Activated naive CD4-positive, alpha-beta T cell treated with Interleukin-2 at 50 U/mL for 16 hours (primary cell): ENCODE data around the gene POLR1D.
A peak's percentile ranks its signal among the peaks of the same experiment; 100 is the strongest.
"Not testable (repeated sequence)": the region's sequence is repeated elsewhere in the genome, so short reads cannot be mapped to it uniquely, and the experiment has no call there.

Experiments used
- DNase-seq: peaks from one replicate; pipeline ENCODE4 v3.0.0-alpha.2; 2020

The POLR1D gene

DNA sequence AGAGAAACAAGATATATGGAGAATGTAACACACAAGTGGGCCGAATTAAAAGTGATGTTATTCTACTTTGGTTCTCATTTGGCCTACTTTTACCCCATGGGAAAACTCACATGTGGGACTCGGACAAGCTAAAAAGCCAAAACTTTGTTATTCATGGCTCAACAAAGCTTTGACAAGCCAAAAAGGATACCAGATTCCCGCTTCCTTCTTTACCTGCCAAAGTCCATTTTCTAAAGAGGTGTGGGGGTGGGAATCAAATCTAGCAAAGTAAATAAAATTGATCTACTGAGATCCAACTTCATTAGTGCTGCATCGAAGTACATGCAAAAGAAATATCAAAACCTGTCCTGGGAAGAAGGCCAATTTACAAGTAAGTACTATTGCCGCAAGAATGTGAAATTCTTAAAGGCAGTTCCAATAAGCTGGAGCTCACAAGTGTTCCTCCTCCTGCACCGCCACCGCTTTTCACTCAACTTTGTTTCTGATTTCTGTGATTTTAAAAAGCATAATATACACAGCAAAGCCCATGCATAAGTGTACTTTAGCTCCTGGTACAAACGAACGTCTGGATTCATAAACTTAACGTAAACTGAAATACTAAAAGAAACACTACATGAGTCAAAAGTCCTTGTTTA is 2.5 kb upstream of the POLR1D start:
- DNase-seq = no peak

DNA sequence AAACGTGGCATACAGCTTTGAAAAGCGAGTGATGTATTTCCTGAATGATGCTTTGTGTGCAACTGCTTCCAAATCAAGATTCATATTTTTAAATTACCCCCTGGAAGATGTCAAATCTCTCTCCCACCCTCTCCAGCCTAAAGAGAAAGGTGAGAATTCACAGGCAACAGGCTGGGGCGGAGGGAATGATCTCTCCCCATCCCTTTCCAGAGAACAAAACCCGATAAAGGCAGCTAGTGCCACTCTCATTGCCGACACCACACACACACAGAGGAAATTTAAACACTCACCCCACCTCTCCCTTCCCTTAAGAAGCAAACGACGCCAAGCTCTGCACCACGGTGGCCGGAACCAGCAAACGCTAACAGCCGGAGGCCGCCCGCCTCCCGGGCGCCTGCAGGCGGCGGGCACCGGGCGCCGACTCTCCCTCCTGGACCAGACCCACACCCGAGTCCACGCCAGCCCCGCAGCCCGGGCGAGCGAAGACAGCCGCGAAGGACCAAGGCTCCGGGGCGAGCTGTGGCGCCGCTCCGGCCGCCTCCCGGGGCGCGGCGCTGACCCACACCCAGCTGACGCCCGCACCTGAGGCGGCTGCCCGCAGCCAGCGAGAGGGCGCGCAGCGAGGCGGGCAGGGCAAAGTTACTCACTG is 1.8 kb upstream of the POLR1D start:
- DNase-seq = peak; percentile 46

DNA sequence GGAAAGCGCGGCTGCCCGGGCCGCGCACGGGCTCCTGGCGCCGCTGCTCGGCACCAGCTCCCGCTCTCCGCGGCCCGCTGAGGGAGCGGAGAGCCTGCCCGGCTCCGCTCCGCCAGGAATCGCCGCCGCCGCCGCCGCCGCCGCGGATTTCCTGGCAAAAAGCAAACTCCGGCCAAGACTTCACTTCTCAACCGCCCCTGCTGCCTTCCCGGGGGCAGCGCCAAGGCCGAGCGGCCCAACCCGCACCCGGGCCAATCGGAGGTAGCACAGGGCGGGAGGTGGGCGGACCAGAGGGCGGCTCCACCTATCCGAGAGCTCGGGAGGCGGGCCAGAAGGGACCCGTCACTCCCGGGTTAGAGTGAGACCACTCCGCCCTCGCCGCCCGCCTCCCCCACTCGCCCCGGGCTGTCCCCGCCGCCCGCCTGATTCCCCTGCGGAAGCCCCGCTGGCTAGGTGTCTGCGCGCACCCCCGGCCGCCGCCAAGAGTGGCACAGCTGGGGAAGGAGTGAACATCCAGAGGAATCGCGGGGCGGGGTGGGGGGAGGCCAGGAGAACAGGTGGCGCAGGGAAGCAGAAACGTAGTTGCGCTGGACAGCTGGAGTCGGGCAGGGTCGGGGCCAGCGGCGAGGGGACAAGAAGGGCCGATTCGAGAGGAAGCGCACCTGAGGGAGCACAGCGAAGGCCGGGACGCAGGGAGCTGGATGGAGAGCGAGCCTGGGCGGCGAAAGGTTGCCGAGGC is 1.1 kb upstream of the POLR1D start, which contains the start of gene LNX2:
Gene LNX2, minus strand, starts transcription at position 153 of the 739 bp plus-strand sequence. CDS start 38,826 bp downstream, outside the sequence.
- DNase-seq = peak; percentile 98

GRCh38 chr13:27621116-27621365 is 651 bp upstream of the POLR1D start:
- DNase-seq = no peak

GRCh38 chr13:27622102-27622820 is 569 bp downstream of the POLR1D start:
- no peak for DNase-seq

DNA sequence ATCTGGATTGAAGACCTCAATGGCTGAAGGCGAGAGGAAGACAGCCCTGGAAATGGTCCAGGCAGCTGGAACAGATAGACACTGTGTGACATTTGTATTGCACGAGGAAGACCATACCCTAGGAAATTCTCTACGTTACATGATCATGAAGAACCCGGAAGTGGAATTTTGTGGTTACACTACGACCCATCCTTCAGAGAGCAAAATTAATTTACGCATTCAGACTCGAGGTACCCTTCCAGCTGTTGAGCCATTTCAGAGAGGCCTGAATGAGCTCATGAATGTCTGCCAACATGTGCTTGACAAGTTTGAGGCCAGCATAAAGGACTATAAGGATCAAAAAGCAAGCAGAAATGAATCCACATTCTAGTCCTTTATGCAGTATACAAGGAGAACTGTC is 1.2 kb downstream of the POLR1D start:
- DNase-seq = no peak

DNA sequence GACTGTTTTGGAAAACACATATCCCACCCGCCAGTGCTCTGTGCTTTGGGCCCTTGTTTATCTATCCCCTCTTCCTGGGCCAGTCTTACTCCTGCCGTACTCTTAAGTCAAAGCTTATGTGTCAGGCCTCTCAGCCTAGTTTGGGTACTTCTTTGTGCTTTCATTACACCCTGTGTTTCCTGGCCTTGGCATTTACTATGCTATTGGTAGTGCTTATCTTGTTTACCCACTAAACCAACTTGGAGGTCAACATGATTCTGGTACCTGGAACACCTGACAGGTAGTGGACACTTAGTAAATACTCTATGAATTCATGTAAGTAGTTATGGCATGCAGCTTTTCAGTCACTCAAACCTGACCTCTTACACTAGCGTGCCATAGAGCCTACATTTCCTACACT is 2.4 kb downstream of the POLR1D start:
- DNase-seq = no peak

DNA sequence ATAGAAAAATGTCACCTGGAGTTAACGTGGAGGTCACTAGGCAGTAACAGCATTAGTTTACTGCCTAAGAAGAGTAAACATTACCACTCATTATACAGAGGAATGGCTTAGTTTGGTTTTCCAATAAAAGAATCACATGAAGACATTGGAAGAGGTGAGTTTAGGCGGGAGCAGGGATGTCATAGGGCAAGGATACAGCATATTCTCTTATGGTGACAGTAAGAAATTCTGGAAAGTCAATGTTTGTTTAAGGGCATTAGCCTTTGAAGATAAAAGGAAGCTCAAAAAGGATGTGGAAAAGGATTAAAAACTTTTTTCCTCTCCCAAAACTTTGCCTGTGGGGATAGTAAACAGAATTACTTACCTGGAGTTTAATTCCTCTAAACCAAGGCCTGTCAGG is 4.1 kb downstream of the POLR1D start:
- no peak for DNase-seq

DNA sequence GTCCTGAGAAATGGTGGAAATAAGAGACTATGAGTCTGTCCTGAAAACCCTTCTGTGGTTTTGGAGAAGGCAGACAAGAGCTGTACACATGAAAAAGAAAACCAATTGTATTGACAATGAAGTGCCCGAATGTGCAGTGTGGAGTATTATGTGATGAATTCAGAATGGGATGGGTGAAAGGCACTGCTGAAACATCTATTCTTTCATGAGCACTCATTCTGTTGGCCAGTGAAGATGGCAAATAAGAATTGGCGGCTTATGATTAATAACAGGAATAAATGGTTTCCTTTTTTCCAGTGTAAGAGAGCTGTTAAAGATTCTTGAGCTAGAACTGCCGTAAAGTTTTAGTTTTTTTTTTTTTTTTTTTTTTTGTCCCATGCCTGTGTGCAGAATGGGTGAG is 5.7 kb downstream of the POLR1D start:
- DNase-seq = no peak

- DNase-seq = no peak
These were observed 6.4 kb downstream of the POLR1D start for GRCh38 chr13:27628081-27628480.

DNA sequence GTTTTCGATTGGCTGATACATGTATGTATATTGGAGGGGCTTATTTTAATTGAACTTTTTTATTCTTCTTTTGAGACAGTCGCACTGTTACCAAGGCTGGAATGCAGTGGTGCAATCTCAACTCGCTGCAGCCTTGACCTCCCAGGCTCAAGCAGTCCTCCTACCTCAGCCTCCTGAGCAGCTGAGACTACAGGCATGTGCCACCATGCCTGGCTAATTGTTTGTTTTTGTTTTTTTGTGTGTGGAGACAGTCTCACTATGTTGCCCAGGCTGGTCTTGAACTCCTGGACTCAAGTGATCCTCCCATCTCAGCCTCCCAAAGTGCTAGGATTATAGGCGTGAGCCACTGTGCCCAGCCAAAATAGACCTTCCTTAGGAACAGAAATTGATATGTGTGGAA is 7.1 kb downstream of the POLR1D start:
- not testable (repeated sequence) for DNase-seq

- no peak for DNase-seq
These were observed 9.5 kb downstream of the POLR1D start for GRCh38 chr13:27631156-27631555.

- DNase-seq = no peak
These were observed 10.0 kb downstream of the POLR1D start for GRCh38 chr13:27631665-27632064.

DNA sequence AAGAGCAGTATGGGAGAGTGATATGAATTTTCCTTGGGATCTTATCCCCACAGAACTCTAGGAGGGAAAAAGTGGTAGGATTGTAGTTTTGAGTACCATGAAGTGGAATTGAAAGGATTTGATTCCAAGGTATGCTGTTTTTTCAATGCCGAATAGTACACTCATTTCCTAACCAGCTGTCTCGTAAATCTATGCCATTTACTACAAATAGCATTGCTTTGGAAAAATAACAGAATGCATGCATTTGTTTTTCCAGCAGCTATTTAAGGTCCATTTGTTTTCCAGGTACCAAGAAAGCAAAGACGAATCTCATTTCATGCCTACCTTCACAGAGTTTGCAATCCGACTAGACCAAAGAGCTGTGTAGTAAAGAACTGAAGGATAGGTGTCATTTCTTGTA is 10.5 kb downstream of the POLR1D start:
- DNase-seq = no peak

DNA sequence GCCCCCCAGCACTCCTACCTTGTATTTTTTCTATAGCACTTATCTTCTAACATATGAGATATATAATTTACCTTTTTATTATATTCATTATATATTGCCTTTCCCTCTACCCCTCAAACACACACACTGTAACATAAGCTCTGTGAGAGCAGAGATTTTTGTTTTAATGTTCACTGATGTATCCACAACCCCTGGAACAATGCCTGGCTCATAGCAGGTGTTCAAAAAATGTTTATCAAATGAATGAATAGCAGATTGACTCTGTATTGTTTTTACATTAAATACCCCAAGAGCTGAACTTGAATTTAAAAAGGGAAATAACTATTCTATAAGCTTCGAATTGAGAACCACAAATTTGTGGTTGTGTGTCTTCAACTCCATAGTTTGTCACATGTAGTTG is 11.0 kb downstream of the POLR1D start:
- no peak for DNase-seq

GRCh38 chr13:27634231-27634630 is 12.5 kb downstream of the POLR1D start:
- no peak for DNase-seq

DNA sequence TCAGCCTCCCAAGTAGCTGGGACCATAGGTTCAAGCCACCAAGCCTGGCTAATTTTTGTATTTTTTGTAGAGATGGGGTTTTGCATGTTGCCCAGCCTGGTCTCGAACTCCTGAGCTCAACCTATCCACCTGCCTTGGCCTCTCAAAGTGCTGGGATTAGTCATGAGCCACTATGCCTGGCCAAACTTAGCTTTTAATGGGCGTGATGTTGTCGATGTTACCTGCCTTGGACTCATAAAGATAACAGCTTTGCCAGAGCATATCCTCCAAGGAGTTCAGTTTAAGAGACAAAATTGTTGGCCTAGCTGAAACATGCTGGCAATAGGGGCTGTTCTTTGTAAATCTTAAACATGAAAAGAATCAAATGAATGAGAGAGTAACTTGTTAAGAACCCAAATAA is 13.1 kb downstream of the POLR1D start:
- DNase-seq = no peak

GRCh38 chr13:27635266-27635665 is 13.6 kb downstream of the POLR1D start:
- no peak for DNase-seq

GRCh38 chr13:27636589-27637288 is 15.0 kb downstream of the POLR1D start:
- DNase-seq = no peak

- no peak for DNase-seq
These were observed 15.6 kb downstream of the POLR1D start for GRCh38 chr13:27637289-27637626.

DNA sequence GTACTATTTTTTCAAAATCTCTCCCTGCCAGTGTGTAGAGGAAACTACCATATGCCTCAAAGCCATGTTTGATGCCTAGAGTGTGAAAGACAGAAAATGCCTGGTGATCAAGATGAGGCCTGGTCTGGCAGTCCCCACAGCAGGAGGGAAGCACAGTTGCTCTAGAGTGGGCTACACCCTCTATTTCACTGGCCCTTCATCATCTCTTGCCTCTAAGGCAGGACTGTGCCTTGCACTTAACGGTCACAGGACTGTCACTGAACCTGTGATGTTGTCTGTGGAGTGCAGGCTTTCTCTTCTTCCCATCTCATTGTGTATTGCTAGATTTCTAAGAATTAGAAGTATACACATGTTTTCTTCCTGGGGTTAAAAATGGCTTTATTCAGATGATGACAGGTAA is 16.3 kb downstream of the POLR1D start:
- no peak for DNase-seq

DNA sequence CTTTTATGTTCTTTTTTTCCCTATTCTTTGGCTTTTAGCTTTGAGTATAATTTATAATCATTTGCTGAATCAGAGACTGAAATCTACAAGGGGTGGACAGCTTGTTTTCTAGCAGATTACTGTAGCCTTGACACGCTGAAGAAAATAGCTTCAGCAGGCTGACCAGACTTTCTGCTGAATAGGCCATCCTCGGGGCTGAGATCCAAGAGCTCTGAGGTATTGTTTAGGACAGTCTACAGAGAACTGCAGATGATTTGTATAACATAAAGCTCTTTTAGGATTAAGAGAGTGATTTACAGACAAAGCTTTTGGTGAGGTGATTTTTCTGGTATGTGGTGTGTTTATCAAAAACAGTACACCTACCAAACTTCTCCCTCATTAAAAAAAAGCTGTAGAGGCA is 16.8 kb downstream of the POLR1D start:
- no peak for DNase-seq

DNA sequence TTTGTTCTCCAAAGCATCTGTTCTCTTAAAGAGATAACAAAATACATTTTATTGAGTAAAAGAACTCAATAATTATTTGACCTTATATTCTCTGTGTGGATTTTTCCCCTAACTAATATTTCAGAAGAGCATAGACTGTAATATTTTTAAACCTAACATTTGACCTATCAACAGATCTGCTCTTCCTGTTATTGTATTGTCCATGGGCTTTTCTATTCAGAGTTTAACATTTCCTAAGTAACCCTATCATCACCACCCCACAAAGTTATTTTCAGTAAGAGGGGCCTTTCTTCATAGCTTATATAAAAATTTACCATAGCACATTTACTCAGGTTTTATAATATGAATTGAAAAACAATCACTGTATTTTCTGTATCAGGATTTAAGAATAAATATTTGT is 17.5 kb downstream of the POLR1D start:
- DNase-seq = no peak
